PC-3 (cell line): ENCODE data around the gene DCLK3. TPM values are rescaled to one million over a fixed set of nuclear protein-coding genes. Genes with fewer than 3 reads are reported as not detected.

ENCODE experiments used
- ATAC-seq: fragments of 200-7000 bp; cut with Tn5 transposase; 2 replicates; pipeline ENCODE4 v1.9.1; 2020; ENCODE audit warnings: mild to moderate bottlenecking, moderate library complexity
- BruUV-seq: library from RNA; stranded (reverse); fragments of 400-500 nt; replicated peaks from 2 replicates; lab custom pipeline; 2021; lab: Mats Ljungman, UMichigan
- CTCF ChIA-PET: fragments of 300-600 bp; sonication (Branson Sonifier 250); formaldehyde crosslinking; loops from one replicate; lab custom pipeline; 2022; ENCODE audit warnings: antibody characterized with exemption; lab: Charles Lee
- POLR2A ChIA-PET: fragments of 300-600 bp; sonication (Branson Sonifier 250); formaldehyde crosslinking; loops from one replicate; lab custom pipeline; 2022; ENCODE audit warnings: antibody characterized with exemption; ENCODE audit not compliant: unreplicated experiment; lab: Charles Lee
- DNase-seq: peaks from one replicate; pipeline ENCODE4 v3.0.0-alpha.2; 2015
- H2AFZ ChIP-seq: fragments of 300-600 bp; sonication (generic); 2 replicates; pipeline ENCODE4 v1.6.0; 2016; ENCODE audit warnings: antibody characterized with exemption, low read length
- H3F3A ChIP-seq: fragments of 300-600 bp; sonication (generic); one replicate; pipeline ENCODE4 v1.6.0; 2017; ENCODE audit warnings: antibody characterized with exemption, low read length, control low read depth, mild to moderate bottlenecking; ENCODE audit not compliant: unreplicated experiment
- H3K27ac ChIP-seq: fragments of 300-600 bp; sonication (generic); 2 replicates; pipeline ENCODE4 v1.5.1; 2016; ENCODE audit warnings: mild to moderate bottlenecking, low read length
- H3K27me3 ChIP-seq: fragments of 300-600 bp; sonication (generic); 2 replicates; pipeline ENCODE4 v1.6.1; 2016; ENCODE audit warnings: low read length, mixed read lengths
- H3K36me3 ChIP-seq: fragments of 300-600 bp; sonication (generic); 2 replicates; pipeline ENCODE4 v1.6.1; 2016; ENCODE audit warnings: low read depth, mixed run types, low read length, mixed read lengths
- H3K4me1 ChIP-seq: fragments of 300-600 bp; sonication (generic); 2 replicates; pipeline ENCODE4 v1.5.1; 2016; ENCODE audit warnings: low read length; ENCODE audit not compliant: insufficient read depth
- H3K4me2 ChIP-seq: fragments of 300-600 bp; sonication (generic); 2 replicates; pipeline ENCODE4 v1.6.0; 2016; ENCODE audit warnings: low read length
- H3K4me3 ChIP-seq: fragments of 300-600 bp; sonication (generic); 2 replicates; pipeline ENCODE4 v1.5.1; 2016; ENCODE audit warnings: mild to moderate bottlenecking, low read length, mixed read lengths
- H3K79me2 ChIP-seq: fragments of 300-600 bp; sonication (generic); 2 replicates; pipeline ENCODE4 v1.6.1; 2017; ENCODE audit warnings: low read length, mixed read lengths
- H3K9ac ChIP-seq: fragments of 300-600 bp; sonication (generic); 2 replicates; pipeline ENCODE4 v1.6.0; 2016; ENCODE audit warnings: mild to moderate bottlenecking, low read length
- H3K9me2 ChIP-seq: fragments of 300-600 bp; sonication (generic); replicated peaks from 2 replicates; pipeline ENCODE4 v1.6.1; 2016; ENCODE audit warnings: mixed run types, low read length, mixed read lengths
- H3K9me3 ChIP-seq: fragments of 300-600 bp; sonication (generic); 2 replicates; pipeline ENCODE4 v1.6.1; 2016; ENCODE audit warnings: low read length, mixed read lengths
- H4K20me1 ChIP-seq: fragments of 300-600 bp; sonication (generic); 2 replicates; pipeline ENCODE4 v1.6.1; 2016; ENCODE audit warnings: low read length, mixed read lengths
- CTCF ChIP-seq: fragments of 300-600 bp; sonication (generic); conservative IDR thresholded peaks from 2 replicates; pipeline ENCODE4 v1.5.1; 2017; ENCODE audit warnings: antibody characterized with exemption, low read depth, mild to moderate bottlenecking, low read length
- EZH2 ChIP-seq: fragments of 300-600 bp; sonication (generic); IDR thresholded peaks from one replicate; pipeline ENCODE4 v1.6.1; 2017; ENCODE audit warnings: antibody characterized with exemption, mild to moderate bottlenecking, low read length; ENCODE audit not compliant: unreplicated experiment
- EZH2phosphoT487 ChIP-seq: fragments of 300-600 bp; sonication (generic); IDR thresholded peaks from 2 replicates; pipeline ENCODE4 v1.6.1; 2018; ENCODE audit warnings: mild to moderate bottlenecking, antibody characterized with exemption, low read length, borderline replicate concordance
- intact Hi-C: fragments of 100-400 bp; cut with micrococcal nuclease; formaldehyde crosslinking; loops from 2 replicates; pipeline ENCODE4 v1.9.0; 2023
- total RNA-seq: library from RNA; depleted of rRNA; stranded (reverse); fragments of >200 nt; gene quantifications from 2 replicates; pipeline ENCODE4 v1.2.3, GENCODE V29; 2014

The DCLK3 gene
- total RNA-seq, 1 experiment from 2014 or later: not detected

GRCh38 chr3:36680952-36681351 is 83.4 kb downstream of the DCLK3 start:
- H3K36me3 ChIP-seq: peaks cover 6% of the 10 kb centered on the region; the same call in 1 of the 2 replicates
- peaks cover 11% of the 10 kb centered on the region for H3F3A ChIP-seq
- H3K79me2 ChIP-seq: no peaks in the 10 kb centered on the region
- no TSS peak for BruUV-seq
- CTCF ChIA-PET: no interaction called here
- POLR2A ChIA-PET: no interaction called here
- DNase-seq: no peak
- H2AFZ ChIP-seq: no peak overlapping the region
- no peaks in the 10 kb centered on the region for H3K9me2 ChIP-seq
- no peak overlapping the region for H3K27ac ChIP-seq
- peaks cover 29% of the 10 kb centered on the region for H3K4me1 ChIP-seq
- H3K27me3 ChIP-seq: no peaks in the 10 kb centered on the region
- H3K9me3 ChIP-seq: peaks cover 9% of the 10 kb centered on the region; the same call in 1 of the 2 replicates
- intact Hi-C loops: no loop called here
- TF ChIP-seq CTCF (no peak), EZH2phosphoT487 (no peak), EZH2 (no peak)
- no peak overlapping the region for H3K4me2 ChIP-seq
- H3K4me3 ChIP-seq: no peak overlapping the region
- H3K9ac ChIP-seq: no peak overlapping the region
- no peak for ATAC-seq
- H4K20me1 ChIP-seq: no peaks in the 10 kb centered on the region

GRCh38 chr3:36679384-36680200 is 84.8 kb downstream of the DCLK3 start:
- intact Hi-C loops: loop anchor here (1.0 to 2.0 kb wide), 2 partner anchors 21 to 31 kb away; no protein-coding TSS in a partner anchor
- no peak for TF ChIP-seq CTCF
- TF ChIP-seq EZH2: no peak
- TF ChIP-seq EZH2phosphoT487: no peak
- peak; percentile 84 for ATAC-seq
- Histone ChIP-seq H3K27me3 (no peaks in the 10 kb centered on the region), H4K20me1 (no peaks in the 10 kb centered on the region), H3K4me1 (peaks cover 29% of the 10 kb centered on the region), H3K4me2 (peak overlapping the region; percentile 52), H3K9me3 (peaks cover 9% of the 10 kb centered on the region; the same call in 1 of the 2 replicates), H3K4me3 (peak overlapping the region; percentile 19; the same call in 1 of the 2 replicates), H3F3A (peaks cover 11% of the 10 kb centered on the region), H3K9ac (peak overlapping the region; percentile 30; the same call in 1 of the 2 replicates), H3K9me2 (no peaks in the 10 kb centered on the region), H3K36me3 (peaks cover 6% of the 10 kb centered on the region; the same call in 1 of the 2 replicates), H3K79me2 (no peaks in the 10 kb centered on the region), H3K27ac (peak overlapping the region; percentile 76), H2AFZ (no peak overlapping the region)
- peak; percentile 82 for DNase-seq
- TSS peak; percentile 99 for BruUV-seq
- ChIA-PET POLR2A (no interaction called here), CTCF (interaction anchor here (0.5 kb wide), 1 partner anchor 21 kb away, joined by 6 read pairs; no protein-coding TSS in a partner anchor)
